Measurements from ENCODE around the gene FAM120A.

GRCh38 chr9:93479726-93480125 is 28.2 kb downstream of the FAM120A start:
- TF ChIP-seq EP300 (IDR thresholded peaks at IDR 0.05): no peak
- no peak for TF ChIP-seq POLR2A (IDR thresholded peaks at IDR 0.05)
- TF ChIP-seq CTCF (IDR thresholded peaks at IDR 0.05): no peak
- no peak for TF ChIP-seq POLR2AphosphoS5 (IDR thresholded peaks at IDR 0.05)
